Activated CD8-positive, alpha-beta memory T cell treated with anti-CD3 and anti-CD28 coated beads for 1 hour (primary cell): ENCODE data around the gene TPCN1.
"Not testable (repeated sequence)": the region's sequence is repeated elsewhere in the genome, so short reads cannot be mapped to it uniquely, and the experiment has no call there.

Experiments used
- DNase-seq, 2 donors: peaks; one replicate each; pipeline ENCODE4 v3.0.0-alpha.2; 2020; ENCODE audit warnings: low read depth in 1 of 2; ENCODE audit errors: extremely low read depth in 1 of 2

TPCN1 gene

DNA sequence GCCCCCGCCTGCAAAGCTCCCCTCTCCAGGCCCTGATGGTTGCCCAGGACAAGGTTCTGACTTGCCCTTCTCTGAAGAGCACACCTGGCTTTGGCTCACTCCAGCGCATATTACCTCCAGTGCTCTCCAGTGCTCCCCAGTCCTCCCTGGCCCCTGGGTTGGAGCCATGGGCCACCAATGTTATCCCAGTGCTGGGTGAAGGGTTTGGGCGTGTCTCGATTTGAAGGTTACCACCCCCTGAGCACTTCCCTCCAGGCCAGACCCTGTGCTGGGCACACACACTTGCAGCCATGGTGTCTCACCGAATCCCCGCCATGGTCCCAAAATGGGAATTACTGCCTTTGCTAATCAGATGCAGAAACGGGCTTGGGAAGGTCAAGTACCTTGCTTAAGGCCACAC, 24.7 kb upstream of the TPCN1 start:
- DNase-seq = no peak

DNA sequence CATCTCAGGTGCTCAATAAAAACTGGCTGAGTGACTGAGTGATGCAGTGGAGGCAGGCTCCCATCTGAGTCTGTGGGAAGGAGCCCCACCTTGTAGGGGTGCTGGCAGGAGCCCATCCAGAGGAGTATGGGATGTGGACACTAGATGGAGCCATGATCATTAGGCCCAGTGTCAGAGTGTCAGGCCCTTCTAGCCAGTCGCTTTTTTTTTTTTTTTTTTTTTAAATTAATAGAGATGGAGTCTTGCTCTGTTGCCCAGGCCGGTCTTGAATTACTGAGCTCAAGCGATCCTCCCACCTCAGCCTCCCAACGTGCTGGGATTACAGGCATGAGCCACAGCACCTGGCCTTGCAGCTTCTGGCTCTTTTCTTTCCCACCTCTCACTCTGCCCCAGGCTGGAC, 24.3 kb upstream of the TPCN1 start:
- DNase-seq = no peak

DNA sequence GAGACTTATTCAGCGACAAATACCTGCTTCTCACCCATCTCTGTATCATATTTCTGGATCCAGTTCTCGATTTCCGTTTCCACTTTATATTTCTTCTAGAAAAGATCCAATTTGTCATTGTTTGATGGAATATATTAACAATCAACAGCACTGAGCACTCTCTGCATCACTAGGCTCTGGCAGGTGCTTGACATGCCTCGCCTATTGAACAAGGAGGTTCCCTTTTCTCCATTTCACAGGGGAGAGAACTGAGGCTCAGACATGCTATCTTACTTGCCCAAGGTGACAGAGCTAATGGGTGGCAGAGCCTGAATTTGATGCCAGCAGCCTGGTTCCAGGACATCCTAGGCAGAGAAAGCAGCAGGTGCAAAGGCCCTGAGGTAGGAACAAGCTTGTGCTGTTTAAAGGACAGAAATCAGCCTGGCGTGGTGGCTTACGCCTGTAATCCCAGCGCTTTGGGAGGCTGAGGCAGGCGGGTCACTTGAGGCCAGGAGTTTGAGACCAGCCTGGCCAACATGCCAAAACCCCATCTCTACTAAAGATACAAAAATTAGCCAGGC, 23.7 kb upstream of the TPCN1 start:
- no peak for DNase-seq

DNA sequence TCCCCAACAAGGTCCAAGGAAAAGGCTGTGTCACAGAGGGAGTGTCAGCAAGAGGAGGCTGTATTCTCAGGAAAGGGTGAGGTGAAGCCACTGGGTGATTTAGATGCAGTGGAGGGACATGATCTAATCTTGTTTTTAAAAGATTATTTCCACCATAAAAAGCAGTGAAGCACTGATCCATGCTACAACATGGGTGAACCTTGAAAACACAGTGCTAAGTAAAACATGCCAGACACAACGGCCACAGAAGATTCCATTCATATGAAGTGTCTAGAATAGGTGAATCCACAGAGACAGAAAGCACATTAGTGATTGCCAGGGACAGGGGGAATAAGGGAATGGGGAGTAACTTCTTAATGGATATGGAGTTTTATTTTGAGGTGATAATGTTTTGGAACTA, 23.0 kb upstream of the TPCN1 start:
- no peak for DNase-seq

DNA sequence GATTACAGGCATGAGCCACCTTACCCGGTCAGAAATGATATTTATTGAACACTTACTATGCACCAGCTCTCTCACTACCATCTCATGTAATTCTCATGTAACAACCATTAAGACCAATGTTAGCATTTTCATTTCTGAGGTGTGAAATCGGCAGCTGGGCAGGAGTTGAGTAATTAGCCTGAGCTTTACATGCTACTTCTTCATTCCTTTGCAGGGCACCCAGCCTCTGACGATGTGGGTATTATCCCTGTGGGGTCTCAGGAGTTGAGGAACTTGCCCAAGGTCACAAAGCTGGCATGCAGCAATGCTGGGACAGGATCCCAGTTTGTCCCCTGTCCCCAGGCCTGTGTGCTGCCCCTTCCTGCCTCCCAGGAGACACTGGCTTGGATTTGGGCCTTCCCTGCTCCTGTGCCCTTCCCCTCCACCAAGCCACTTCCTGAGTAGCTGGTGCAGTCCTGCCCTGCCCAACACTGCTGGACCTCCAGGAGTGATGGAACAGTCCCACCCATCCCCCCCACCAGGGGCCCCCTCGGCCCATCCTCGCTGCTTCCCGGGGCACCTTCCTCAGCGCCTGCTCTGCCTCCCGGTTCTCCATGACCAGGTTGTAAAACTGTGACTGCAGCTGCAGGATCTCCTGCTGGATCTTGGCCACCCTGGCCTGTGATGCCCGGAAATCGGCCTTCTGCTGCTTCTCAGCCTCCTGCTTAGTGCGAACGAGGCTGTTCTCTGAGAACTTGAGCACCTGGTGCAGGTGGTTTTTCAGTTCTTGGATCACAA, 21.1 kb upstream of the TPCN1 start:
- no peak for DNase-seq

DNA sequence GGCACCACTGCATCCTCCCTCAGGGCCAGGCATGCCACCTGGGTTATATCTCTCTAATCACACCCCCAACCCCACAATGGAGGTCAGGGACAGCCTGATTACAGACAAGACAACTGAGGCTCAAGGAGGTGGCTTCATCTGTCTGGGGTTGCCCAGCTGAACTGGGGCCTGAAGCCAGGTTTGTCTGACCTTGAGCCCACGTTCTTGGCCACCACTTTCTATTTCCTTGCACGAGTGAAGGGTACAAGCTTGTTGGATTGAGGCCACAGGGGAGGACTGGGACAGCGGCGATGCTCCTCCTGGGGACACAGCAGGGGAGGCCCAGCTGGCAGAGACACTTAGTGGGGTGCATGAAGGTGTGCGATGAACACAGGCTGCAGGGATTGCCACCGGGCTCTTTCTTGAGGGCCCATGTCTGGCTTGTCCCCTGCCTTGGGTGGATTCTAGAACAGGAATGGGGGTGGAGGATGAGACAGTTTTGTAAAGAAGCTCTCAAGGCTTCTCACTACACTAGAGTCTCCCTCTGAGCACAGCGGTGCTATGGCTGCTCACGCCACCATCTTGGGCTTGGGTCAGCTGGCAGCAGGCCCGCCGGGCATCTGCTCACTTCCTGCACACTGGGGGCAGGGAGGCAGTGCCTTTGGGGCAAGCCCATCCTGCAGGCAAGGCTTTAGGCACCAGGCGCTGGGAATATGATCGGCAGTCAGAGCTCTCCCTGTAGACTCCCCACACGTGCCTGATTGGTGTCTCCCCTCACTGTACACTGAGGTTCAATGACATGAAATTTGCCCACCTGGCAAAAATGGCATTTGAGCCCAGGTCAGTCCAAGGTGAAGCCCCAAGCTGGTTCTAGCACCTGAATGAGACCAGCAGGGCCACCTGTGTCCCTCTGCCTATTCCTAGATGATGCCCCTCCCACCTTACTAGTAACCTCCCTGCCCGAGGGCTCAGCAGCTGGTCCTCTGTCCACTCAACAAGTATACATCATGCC, 19.8 kb upstream of the TPCN1 start:
- DNase-seq = no peak

DNA sequence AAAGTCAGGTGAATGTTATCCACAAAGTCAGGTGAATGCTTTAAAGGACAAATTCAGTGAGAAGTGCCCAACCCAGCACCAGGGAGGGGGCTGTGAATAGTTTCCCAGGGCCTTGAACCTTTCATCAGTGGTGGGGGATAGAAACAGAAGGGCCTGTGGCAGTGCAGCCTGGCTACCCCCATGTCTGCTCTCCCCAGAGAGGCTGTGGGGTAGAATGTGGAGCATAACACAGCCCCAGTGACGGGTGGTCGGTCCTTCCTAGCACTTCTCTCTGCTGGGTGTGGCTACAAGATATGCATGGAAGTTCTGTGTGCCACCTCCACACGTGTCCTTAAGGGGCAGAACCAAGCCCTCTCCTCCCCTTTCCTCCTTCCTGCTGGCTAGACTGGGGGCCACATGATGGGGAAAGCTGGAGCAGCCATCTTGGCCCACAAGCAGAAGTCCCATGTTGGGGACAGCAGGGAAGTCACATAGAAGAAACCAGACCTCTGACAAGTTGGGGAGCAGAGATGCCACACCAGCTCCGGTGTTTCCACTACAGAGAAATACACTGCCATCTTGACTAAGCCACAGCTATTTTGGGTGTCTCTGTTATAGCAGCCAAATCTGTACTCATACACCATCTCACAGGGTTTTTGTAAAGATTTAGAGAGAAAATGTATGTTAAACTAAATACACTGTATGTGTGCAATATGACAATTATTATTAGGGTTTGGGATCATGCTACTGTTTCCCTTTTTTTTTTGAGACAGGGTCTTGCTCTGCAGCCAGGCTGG, 18.8 kb upstream of the TPCN1 start:
- no peak for DNase-seq

GRCh38 chr12:113203852-113204760, 17.2 kb upstream of the TPCN1 start:
- no peak for DNase-seq

- no peak for DNase-seq
Measured at GRCh38 chr12:113204804-113205203, 16.5 kb upstream of the TPCN1 start.

GRCh38 chr12:113206802-113207201, 14.5 kb upstream of the TPCN1 start:
- DNase-seq = not testable (repeated sequence)

DNA sequence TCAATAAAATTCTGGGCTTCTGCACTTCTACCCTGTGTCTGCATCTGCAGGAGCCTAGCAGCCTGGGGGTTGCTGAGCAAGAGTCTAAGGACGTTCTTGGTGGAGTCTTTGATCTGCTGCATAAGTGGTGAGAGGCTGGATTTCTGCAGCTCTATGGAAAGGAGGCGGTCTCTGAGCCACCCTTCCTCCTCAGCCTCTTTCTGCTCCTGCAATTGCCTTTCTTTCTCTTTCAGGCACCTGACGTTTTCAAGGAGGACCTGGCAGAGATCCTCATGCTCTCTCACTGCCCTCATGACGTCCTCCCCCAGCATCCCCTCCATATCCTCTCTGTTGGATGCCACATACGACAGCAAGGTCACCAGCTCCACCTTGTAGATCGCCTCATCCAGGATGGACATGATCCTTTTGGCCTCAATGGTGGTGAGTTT, 13.6 kb upstream of the TPCN1 start:
- no peak for DNase-seq

GRCh38 chr12:113208041-113208934, 13.0 kb upstream of the TPCN1 start:
- peak in 1 of 2 donors; percentile 24 for DNase-seq

DNA sequence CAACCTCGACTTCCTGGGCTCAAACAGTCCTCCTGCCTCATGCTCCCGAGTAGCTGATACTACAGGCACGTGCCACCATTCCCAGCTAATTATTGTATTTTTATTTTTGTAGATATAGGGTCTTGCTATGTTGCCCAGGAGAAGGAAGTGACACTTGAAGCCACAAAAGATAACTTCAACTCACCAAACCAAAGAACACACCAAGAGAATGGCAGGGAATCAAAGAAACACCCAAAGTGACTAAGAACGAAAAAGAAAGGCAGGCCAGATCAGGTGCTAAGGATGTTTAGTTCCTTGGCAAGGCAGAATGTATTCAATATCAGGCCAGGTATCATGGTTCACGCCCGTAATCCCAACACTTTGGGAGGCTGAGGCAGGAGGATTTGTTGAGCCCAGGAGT, 10.1 kb upstream of the TPCN1 start:
- no peak for DNase-seq

- DNase-seq = no peak
Measured at GRCh38 chr12:113214895-113215400, 6.3 kb upstream of the TPCN1 start.

- DNase-seq = no peak
Measured at GRCh38 chr12:113216027-113216426, 5.2 kb upstream of the TPCN1 start.

- DNase-seq = no peak
Measured at GRCh38 chr12:113220593-113221180, 577 bp upstream of the TPCN1 start.

DNA sequence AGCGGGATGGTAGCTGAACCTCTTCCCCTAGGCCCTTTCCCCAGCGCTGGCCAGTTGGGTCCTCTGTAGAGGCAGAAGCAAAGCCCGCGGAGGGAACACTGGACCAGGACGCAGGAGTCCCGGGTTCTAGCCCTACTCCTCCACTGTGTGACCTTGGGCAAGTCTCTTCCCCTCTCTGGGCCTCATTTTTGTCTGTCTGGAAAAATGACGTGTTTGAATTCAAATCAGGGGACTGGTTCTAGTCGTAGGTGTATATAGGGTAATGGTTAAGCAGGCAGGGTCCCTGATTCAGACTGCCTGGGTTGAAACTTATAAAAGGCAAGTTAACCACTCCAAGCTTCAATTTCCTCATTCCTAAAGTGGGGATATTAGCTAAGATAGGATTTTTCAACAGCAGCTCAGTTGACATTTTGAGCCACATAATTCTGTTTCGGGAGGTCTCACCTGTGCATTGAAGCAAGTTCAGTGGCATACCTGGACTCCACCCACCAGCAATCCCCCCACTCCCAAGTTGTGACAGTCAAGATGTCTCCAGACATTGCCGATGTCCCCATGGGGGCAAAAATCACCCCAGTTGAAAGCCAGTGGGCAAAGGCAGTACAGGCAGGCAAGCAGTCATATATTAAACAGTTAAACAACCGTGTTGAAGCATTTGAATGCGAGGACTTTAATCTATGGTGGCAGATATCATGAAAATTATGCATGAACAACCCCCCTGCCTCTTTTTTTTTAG, 899 bp downstream of the TPCN1 start:
- no peak for DNase-seq
